Kidney (tissue), 14 donors: ENCODE data around the gene ZNF423. TPM values are rescaled to one million over a fixed set of nuclear protein-coding genes. Genes with fewer than 3 reads are reported as not detected.

Experiments
- DNase-seq, 5 donors: peaks; one replicate each; pipeline ENCODE4 v3.0.0-alpha.2; 2013 to 2020
- FAIRE-seq: peaks from 2 replicates; lab custom pipeline; 2012; peaks lifted over from hg19 to GRCh38; lab: Jason Lieb, UNC
- H3K27ac ChIP-seq, 2 donors: one replicate each; pipeline ENCODE4 v1.7.0; 2013; ENCODE audit warnings: low read depth in 2 of 2, low read length in 2 of 2, inconsistent platforms in 1 of 2
- H3K27me3 ChIP-seq: one replicate; pipeline ENCODE4 v1.7.1; 2013; ENCODE audit warnings: low read length, inconsistent platforms; ENCODE audit not compliant: control insufficient read depth, insufficient read depth
- H3K36me3 ChIP-seq, 3 donors: one replicate each; pipeline versions ENCODE4 v1.7.0 to v1.7.1; 2013; ENCODE audit warnings: low read length in 3 of 3, control low read depth in 1 of 3, inconsistent platforms in 1 of 3; ENCODE audit not compliant: insufficient read depth in 3 of 3, control insufficient read depth in 2 of 3
- H3K4me1 ChIP-seq, 3 donors: one replicate each; pipeline versions ENCODE4 v1.7.0 to v1.7.1; 2013; ENCODE audit warnings: low read length in 3 of 3, inconsistent platforms in 1 of 3, low read depth in 1 of 3; ENCODE audit not compliant: control insufficient read depth in 2 of 3, insufficient read depth in 2 of 3
- H3K4me3 ChIP-seq, 3 donors: one replicate each; pipeline versions ENCODE4 v1.7.0 to v1.8.1; 2013; ENCODE audit warnings: low read length in 3 of 3, control low read depth in 1 of 3, inconsistent platforms in 1 of 3
- H3K9ac ChIP-seq, 3 donors: one replicate each; pipeline versions ENCODE4 v1.7.0 to v1.7.1; 2013; ENCODE audit warnings: low read length in 3 of 3, control low read depth in 1 of 3, inconsistent platforms in 1 of 3
- H3K9me3 ChIP-seq, 3 donors: one replicate each; pipeline versions ENCODE4 v1.7.0 to v1.7.1; 2013; ENCODE audit warnings: low read length in 3 of 3, control low read depth in 1 of 3, inconsistent platforms in 1 of 3; ENCODE audit not compliant: control insufficient read depth in 2 of 3, insufficient read depth in 1 of 3
- intact Hi-C: fragments of 100-400 bp; cut with DNase I; formaldehyde crosslinking; loops from one replicate; pipeline ENCODE4 v1.11.1; 2022
- polyA plus RNA-seq: library from polyadenylated mRNA; stranded (reverse); fragments of 350-450 nt; fragmentation: Illumina TruSeq; extraction: RNeasy Lipid Tissue Mini Kit (QIAGEN cat#74804); gene quantifications from one replicate; pipeline ENCODE4 v1.2.3, GENCODE V29; 2014; ENCODE audit warnings: low read depth, low replicate concordance; ENCODE audit not compliant: insufficient read depth
- total RNA-seq: library from RNA; stranded (reverse); fragmentation: NEBNext Ultra II Directional; extraction: Animal tissue kit (Norgen Biotek cat#: 25700); gene quantifications from one replicate; pipeline ENCODE4 v1.2.1, GENCODE V29; 2021
- TF ChIP-seq, protein P1 (sequence below): IDR thresholded peaks from 3 replicates; pipeline ENCODE4 v1.5.1; 2012; ENCODE audit warnings: mild to moderate bottlenecking, moderate library complexity, borderline replicate concordance; ENCODE audit not compliant: insufficient read depth; ENCODE audit errors: extremely low read depth
- donor health status: control.
- donor health status: control.
- donor health status: control.
- donor health status: control.
- donor health status: control.
- donor health status: DM: yes; HTN: yes; CAD: no.
- donor health status: Normal renal cell carcinoma (clear cell type).

ZNF423 gene
- total and polyA plus RNA-seq, 2 donors from 2014 or later = 2.0 to 8.4 TPM

DNA sequence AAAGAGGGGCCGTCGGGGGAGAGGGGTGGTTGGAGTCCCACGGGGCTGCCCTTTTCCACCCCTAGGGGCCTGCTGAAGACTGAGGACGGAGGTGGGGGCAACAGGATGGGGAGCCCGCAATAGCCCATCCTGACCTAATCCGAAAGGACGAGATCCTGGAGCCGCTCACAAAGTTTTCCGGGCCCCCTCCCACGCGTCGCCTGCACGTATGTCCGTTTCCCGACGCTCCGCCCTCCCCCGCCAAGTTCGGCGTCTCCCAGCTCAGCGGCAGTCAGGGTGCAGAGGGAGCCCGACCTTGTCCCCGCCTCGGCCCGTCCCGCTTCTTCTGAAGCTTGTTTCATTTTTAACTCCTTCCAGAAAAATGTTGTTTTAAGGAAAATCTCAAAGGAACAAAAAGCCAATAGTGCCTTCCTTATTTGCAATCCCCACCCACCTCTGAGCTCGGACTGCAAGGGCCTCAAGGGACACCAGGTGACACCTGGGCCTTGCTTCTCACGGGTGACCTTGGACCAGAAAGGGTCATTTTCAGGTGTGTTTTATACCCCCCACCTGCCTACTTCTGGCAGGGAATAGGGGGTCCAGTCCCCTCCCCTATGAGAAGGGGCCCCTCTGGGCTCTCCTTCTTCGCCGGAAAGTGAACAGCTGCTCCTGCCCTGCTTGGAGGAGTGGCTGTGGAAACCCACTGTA lies 3.4 kb upstream of the ZNF423 start:
- H3K27me3 ChIP-seq = no peaks in the 10 kb centered on the region
- DNase-seq (peak; percentile 75 to 91 (median 86)), FAIRE-seq (no peak)
- peak overlapping the region; percentile 74 to 83 for H3K27ac ChIP-seq
- no peaks in the 10 kb centered on the region for H3K36me3 ChIP-seq
- H3K9ac ChIP-seq = no peak overlapping the region
- intact Hi-C loops = no loop called here
- no peaks in the 10 kb centered on the region for H3K9me3 ChIP-seq
- peak overlapping the region in 2 of 3 donors; percentile 11 to 32 for H3K4me3 ChIP-seq
- H3K4me1 ChIP-seq = no peaks in the 10 kb centered on the region
- TF ChIP-seq, protein P1, sequence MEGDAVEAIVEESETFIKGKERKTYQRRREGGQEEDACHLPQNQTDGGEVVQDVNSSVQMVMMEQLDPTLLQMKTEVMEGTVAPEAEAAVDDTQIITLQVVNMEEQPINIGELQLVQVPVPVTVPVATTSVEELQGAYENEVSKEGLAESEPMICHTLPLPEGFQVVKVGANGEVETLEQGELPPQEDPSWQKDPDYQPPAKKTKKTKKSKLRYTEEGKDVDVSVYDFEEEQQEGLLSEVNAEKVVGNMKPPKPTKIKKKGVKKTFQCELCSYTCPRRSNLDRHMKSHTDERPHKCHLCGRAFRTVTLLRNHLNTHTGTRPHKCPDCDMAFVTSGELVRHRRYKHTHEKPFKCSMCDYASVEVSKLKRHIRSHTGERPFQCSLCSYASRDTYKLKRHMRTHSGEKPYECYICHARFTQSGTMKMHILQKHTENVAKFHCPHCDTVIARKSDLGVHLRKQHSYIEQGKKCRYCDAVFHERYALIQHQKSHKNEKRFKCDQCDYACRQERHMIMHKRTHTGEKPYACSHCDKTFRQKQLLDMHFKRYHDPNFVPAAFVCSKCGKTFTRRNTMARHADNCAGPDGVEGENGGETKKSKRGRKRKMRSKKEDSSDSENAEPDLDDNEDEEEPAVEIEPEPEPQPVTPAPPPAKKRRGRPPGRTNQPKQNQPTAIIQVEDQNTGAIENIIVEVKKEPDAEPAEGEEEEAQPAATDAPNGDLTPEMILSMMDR = no peak

DNA sequence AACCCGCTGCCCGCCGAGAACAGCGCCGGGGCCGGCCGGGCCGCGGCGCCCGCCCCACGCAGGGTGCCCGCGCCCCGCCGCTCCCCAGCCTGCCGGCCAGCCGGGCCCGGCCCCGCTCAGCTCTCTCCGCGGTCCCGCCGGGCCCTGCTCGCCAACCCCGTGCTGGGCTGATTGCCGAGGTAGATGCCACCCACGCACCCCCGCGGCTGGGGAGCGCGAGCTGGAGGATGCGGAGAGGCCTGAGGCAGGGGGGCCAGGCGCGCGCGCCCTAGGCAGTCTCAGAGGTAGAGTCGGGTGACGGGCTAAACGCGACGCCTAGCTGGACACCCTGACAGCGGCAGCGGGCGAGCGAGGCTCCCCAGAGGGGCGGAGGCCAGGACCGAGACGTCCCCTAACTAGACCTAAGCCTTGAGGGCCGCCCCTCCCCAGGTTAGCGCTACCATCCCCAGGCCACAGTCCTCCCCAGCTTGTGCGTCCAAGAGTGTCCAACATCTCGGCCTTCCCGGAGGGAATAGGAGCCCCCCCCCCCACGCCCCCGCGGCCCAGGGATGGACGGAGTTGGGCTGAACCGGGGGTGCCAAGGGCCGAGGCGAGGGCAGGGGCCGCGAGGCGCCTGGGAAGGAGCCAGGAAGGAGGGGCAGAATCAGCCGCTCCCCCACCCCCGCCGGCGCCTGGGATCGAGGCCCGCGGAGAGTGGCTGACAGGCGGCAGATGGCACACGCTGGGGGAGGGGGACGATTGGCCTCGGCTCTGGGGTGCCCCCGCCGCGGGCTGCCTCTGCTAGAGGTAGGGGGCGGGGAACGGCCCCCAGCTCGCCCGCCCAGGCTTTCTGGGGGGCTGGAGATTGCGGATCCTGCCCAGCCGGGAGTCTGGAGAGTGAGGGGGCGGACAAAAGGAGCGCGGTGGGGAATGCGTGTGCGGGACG lies 2.5 kb upstream of the ZNF423 start:
- Histone ChIP-seq H3K4me3 (peak overlapping the region in 1 of 3 donors; percentile 46), H3K36me3 (no peaks in the 10 kb centered on the region), H3K4me1 (peaks cover 0 to 2% (median 0%) of the 10 kb centered on the region in 3 donors), H3K27ac (peak overlapping the region; percentile 74 to 83), H3K9me3 (no peaks in the 10 kb centered on the region), H3K27me3 (no peaks in the 10 kb centered on the region), H3K9ac (no peak overlapping the region)
- TF ChIP-seq, protein P1 = no peak
- intact Hi-C loops = no loop called here
- FAIRE-seq (no peak), DNase-seq (peak; percentile 73 to 89 (median 83))

DNA sequence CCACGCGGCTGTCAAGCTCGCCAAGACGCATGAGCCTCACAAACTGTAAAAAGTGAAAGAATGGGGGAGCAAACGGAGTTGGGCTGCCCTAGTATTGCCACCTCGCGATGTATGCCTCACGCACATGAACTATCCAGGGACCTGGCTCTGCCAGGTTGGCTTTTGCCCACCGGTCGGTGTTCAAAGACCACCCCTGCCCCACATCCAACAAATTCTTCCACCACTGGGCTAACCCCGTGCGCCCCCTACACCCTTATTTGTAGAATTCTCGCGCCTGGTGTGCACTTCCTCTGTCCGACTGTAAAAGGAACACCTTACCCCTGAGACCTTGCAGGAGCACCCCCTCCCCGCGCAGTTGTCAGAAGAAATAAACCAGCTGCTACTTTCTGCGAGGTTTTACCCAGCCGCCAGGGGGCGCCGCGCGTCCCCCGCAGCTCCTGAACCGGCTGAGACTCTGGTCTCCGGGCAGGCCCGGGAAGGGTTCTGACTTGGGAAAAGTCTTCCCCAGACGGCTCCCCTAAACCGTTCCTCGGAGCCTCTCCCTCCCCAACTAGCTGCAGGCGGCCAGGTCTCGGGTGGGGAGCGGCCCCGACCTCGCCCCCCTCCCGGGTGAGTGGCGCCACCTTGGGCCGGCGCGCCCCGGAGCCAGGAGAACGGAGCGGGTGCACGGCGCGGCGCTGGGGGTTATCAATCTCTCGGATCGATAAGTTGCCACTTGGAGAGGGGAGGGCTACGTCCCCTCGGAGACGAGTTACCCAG lies 1.7 kb upstream of the ZNF423 start:
- H3K4me3 ChIP-seq = peak overlapping the region; percentile 36 to 66 (median 61)
- TF ChIP-seq, protein P1 = peak; percentile 45
- no peaks in the 10 kb centered on the region for H3K9me3 ChIP-seq
- H3K9ac ChIP-seq = peak overlapping the region in 1 of 3 donors; percentile 22
- no peaks in the 10 kb centered on the region for H3K27me3 ChIP-seq
- DNase-seq = peak; percentile 80 to 90 (median 87)
- H3K36me3 ChIP-seq = no peaks in the 10 kb centered on the region
- no peak for FAIRE-seq
- H3K27ac ChIP-seq = no peak overlapping the region
- peaks cover 0 to 2% (median 2%) of the 10 kb centered on the region in 3 donors for H3K4me1 ChIP-seq
- intact Hi-C loops = no loop called here
